Loucy (cell line): ENCODE results near the gene PEX5L.

ENCODE experiments used
- CTCF ChIP-seq: fragments of 200-600 bp; sonication (generic); conservative IDR thresholded peaks from 2 replicates; pipeline ENCODE4 v1.5.1; 2014; ENCODE audit warnings: mild to moderate bottlenecking, antibody characterized with exemption, low read length
- EZH2phosphoT487 ChIP-seq: fragments of 200-600 bp; IDR thresholded peaks from 2 replicates; pipeline ENCODE4 v1.6.1; 2018; ENCODE audit warnings: antibody characterized with exemption, mild to moderate bottlenecking, moderate library complexity, borderline replicate concordance

- TF ChIP-seq CTCF (no peak), EZH2phosphoT487 (no peak)
Observed at GRCh38 chr3:179812096-179812382, 224.7 kb downstream of the PEX5L start.
